H1 (cell line): ENCODE results near the gene KIZ. TPM values are rescaled to one million over a fixed set of nuclear protein-coding genes. Genes with fewer than 3 reads are reported as not detected.

Source experiments
- CTCF ChIA-PET: fragments of 300-600 bp; sonication (Branson Sonifier 250); formaldehyde crosslinking; loops from one replicate; lab custom pipeline; 2021; ENCODE audit not compliant: partially characterized antibody; lab: Charles Lee
- POLR2A ChIA-PET: fragments of 300-600 bp; sonication (Branson Sonifier 250); formaldehyde crosslinking; loops from one replicate; lab custom pipeline; 2021; ENCODE audit warnings: inconsistent platforms; ENCODE audit not compliant: partially characterized antibody; lab: Charles Lee
- DNase-seq, 2 experiments: peaks; one replicate each; pipeline versions ENCODE4 v3.0.0 to v3.0.0-alpha.2; 2010 to 2022; ENCODE audit warnings: low spot score in 2 of 2, low read depth in 1 of 2, mixed read lengths in 1 of 2
- FAIRE-seq: peaks from 2 replicates; lab custom pipeline; 2011; peaks lifted over from hg19 to GRCh38; lab: Jason Lieb, UNC
- H2AFZ ChIP-seq: 2 replicates; pipeline ENCODE4 v1.8.1; 2012; ENCODE audit warnings: low read length, inconsistent platforms
- H2AK5ac ChIP-seq: 2 replicates; pipeline ENCODE4 v1.6.1; 2013; ENCODE audit warnings: low read depth, low read length
- H2BK120ac ChIP-seq: replicated peaks from 2 replicates; pipeline ENCODE3; 2013; ENCODE audit warnings: low read depth, low read length, inconsistent platforms
- H2BK12ac ChIP-seq: 2 replicates; pipeline ENCODE4 v1.6.1; 2013; ENCODE audit warnings: low read depth, low read length
- H2BK15ac ChIP-seq: 2 replicates; pipeline ENCODE4 v1.6.1; 2013; ENCODE audit warnings: low read length
- H2BK20ac ChIP-seq: 2 replicates; pipeline ENCODE4 v1.6.1; 2013; ENCODE audit warnings: low read length
- H2BK5ac ChIP-seq: 2 replicates; pipeline ENCODE4 v1.6.1; 2013; ENCODE audit warnings: low read depth, low read length
- H3K14ac ChIP-seq: 2 replicates; pipeline ENCODE4 v1.6.1; 2013; ENCODE audit warnings: inconsistent platforms; ENCODE audit not compliant: insufficient read length
- H3K18ac ChIP-seq: 2 replicates; pipeline ENCODE4 v1.6.1; 2013; ENCODE audit warnings: low read length; ENCODE audit errors: extremely low read depth
- H3K23ac ChIP-seq: 2 replicates; pipeline ENCODE4 v1.6.1; 2013; ENCODE audit warnings: inconsistent platforms; ENCODE audit not compliant: insufficient read length
- H3K23me2 ChIP-seq: 2 replicates; pipeline ENCODE4 v1.6.1; 2013; ENCODE audit warnings: low read depth, low read length
- H3K27ac ChIP-seq: 2 replicates; pipeline ENCODE4 v1.6.1; 2011; ENCODE audit warnings: low read depth, low read length, inconsistent platforms
- H3K27me3 ChIP-seq, 4 experiments: replicated peaks in 1 of 4; 1 replicate in 1 of 4; 2 replicates in 3 of 4; pipeline versions ENCODE4 v1.6.1 to v1.8.1; 2011 to 2013; ENCODE audit warnings: low read length in 3 of 4, mild to moderate bottlenecking in 3 of 4, inconsistent platforms in 2 of 4, mixed read lengths in 2 of 4, moderate library complexity in 1 of 4; ENCODE audit not compliant: control insufficient read depth in 3 of 4, insufficient read depth in 3 of 4; ENCODE audit errors: extremely low read depth in 1 of 4
- H3K36me3 ChIP-seq, 4 experiments: 2 replicates each; pipeline versions ENCODE4 v1.6.1 to v1.8.1; 2011 to 2013; ENCODE audit warnings: mild to moderate bottlenecking in 4 of 4, low read length in 3 of 4, moderate library complexity in 2 of 4, control low read depth in 1 of 4, inconsistent platforms in 1 of 4; ENCODE audit not compliant: insufficient read depth in 4 of 4, control insufficient read depth in 2 of 4
- H3K4ac ChIP-seq: replicated peaks from 2 replicates; pipeline ENCODE3; 2013; ENCODE audit warnings: low read length, low read depth, mixed read lengths, inconsistent platforms; ENCODE audit not compliant: insufficient read length
- H3K4me1 ChIP-seq, 4 experiments: replicated peaks in 1 of 4; 1 replicate in 1 of 4; 2 replicates in 3 of 4; pipeline versions ENCODE4 v1.6.1 to v1.8.1; 2011 to 2013; ENCODE audit warnings: low read length in 3 of 4, inconsistent platforms in 2 of 4, mixed read lengths in 1 of 4; ENCODE audit not compliant: insufficient read depth in 4 of 4, control insufficient read depth in 3 of 4
- H3K4me2 ChIP-seq, 2 experiments: 2 replicates each; pipeline versions ENCODE4 v1.6.1 to v1.8.1; 2011 to 2013; ENCODE audit warnings: low read depth in 2 of 2, low read length in 2 of 2, control low read depth in 1 of 2, inconsistent platforms in 1 of 2, mild to moderate bottlenecking in 1 of 2; ENCODE audit not compliant: insufficient read depth in 1 of 2
- H3K4me3 ChIP-seq, 4 experiments: fragments of 200-600, 300-600 bp in 1 of 4; sonication (generic), shearing (Covaris generic), sonication (Bioruptor Twin) in 1 of 4; 2 replicates each; pipeline versions ENCODE4 v1.5.1 to v1.8.1; 2011 to 2016; ENCODE audit warnings: low read length in 4 of 4, low read depth in 3 of 4, control low read depth in 2 of 4, inconsistent platforms in 2 of 4, mild to moderate bottlenecking in 2 of 4, mixed read lengths in 1 of 4, moderate library complexity in 1 of 4; ENCODE audit not compliant: insufficient read depth in 2 of 4; ENCODE audit errors: extremely low read depth in 1 of 4
- H3K56ac ChIP-seq: replicated peaks from 2 replicates; pipeline ENCODE3; 2013; ENCODE audit warnings: low read depth, mild to moderate bottlenecking, mixed read lengths, low read length, inconsistent platforms; ENCODE audit not compliant: insufficient read length
- H3K79me1 ChIP-seq: 2 replicates; pipeline ENCODE4 v1.6.1; 2013; ENCODE audit warnings: low read depth, low read length, control low read depth
- H3K79me2 ChIP-seq, 2 experiments: 2 replicates each; pipeline versions ENCODE4 v1.6.1 to v1.8.1; 2012 to 2013; ENCODE audit warnings: low read length in 2 of 2, mild to moderate bottlenecking in 2 of 2, inconsistent platforms in 1 of 2; ENCODE audit not compliant: insufficient read depth in 2 of 2, control insufficient read depth in 1 of 2
- H3K9ac ChIP-seq, 4 experiments: replicated peaks in 1 of 4; 1 replicate in 1 of 4; 2 replicates in 3 of 4; pipeline versions ENCODE4 v1.6.1 to v1.8.1; 2011 to 2013; ENCODE audit warnings: low read depth in 3 of 4, low read length in 3 of 4, control low read depth in 2 of 4, mild to moderate bottlenecking in 2 of 4, moderate library complexity in 2 of 4, inconsistent platforms in 1 of 4; ENCODE audit errors: extremely low read depth in 1 of 4
- H3K9me3 ChIP-seq, 2 experiments: 2 replicates each; pipeline versions ENCODE4 v1.6.1 to v1.8.1; 2012 to 2013; ENCODE audit warnings: mild to moderate bottlenecking in 2 of 2, moderate library complexity in 2 of 2, control low read depth in 1 of 2, inconsistent platforms in 1 of 2, low read depth in 1 of 2, low read length in 1 of 2, mixed read lengths in 1 of 2; ENCODE audit not compliant: insufficient read depth in 2 of 2
- H4K20me1 ChIP-seq, 2 experiments: replicated peaks in 1 of 2; 2 replicates each; pipeline versions ENCODE3 to v1.8.1; 2011 to 2013; ENCODE audit warnings: inconsistent platforms in 2 of 2, low read length in 2 of 2, mild to moderate bottlenecking in 1 of 2; ENCODE audit not compliant: insufficient read depth in 2 of 2, control insufficient read depth in 1 of 2
- H4K5ac ChIP-seq: 2 replicates; pipeline ENCODE4 v1.6.1; 2013; ENCODE audit warnings: low read length, low read depth, mixed read lengths, inconsistent platforms; ENCODE audit not compliant: insufficient read length
- H4K8ac ChIP-seq: 2 replicates; pipeline ENCODE4 v1.8.0; 2013; ENCODE audit warnings: mild to moderate bottlenecking, moderate library complexity, low read length, inconsistent platforms; ENCODE audit not compliant: insufficient read depth; ENCODE audit errors: extremely low read depth
- H4K91ac ChIP-seq: replicated peaks from 2 replicates; pipeline ENCODE3; 2013; ENCODE audit warnings: low read length, mixed read lengths, inconsistent platforms; ENCODE audit not compliant: insufficient read length
- ATF2 ChIP-seq: IDR thresholded peaks from 2 replicates; pipeline ENCODE4 v1.6.1; 2012; ENCODE audit warnings: low read length, inconsistent platforms
- ATF3 ChIP-seq: IDR thresholded peaks from 2 replicates; pipeline ENCODE4 v1.6.1; 2011; ENCODE audit warnings: low read depth, mild to moderate bottlenecking, low read length; ENCODE audit not compliant: insufficient read depth
- HDAC2 ChIP-seq, 2 experiments: fragments of 300-600 bp in 1 of 2; sonication (generic) in 1 of 2; IDR thresholded peaks; 2 replicates each; pipeline ENCODE4 v1.6.1; 2011 to 2012; ENCODE audit warnings: low read depth in 2 of 2, low read length in 2 of 2, mild to moderate bottlenecking in 2 of 2, moderate library complexity in 2 of 2, borderline replicate concordance in 1 of 2, inconsistent platforms in 1 of 2
- HDAC6 ChIP-seq: IDR thresholded peaks from one replicate; pipeline ENCODE4 v1.7.1; 2012; ENCODE audit warnings: low read depth, mild to moderate bottlenecking, inconsistent platforms, low read length, moderate library complexity
- KDM5A ChIP-seq: fragments of 200-600 bp; IDR thresholded peaks from 2 replicates; pipeline ENCODE4 v1.7.1; 2012; ENCODE audit warnings: mild to moderate bottlenecking, low read length, inconsistent platforms, mixed read lengths
- MAFK ChIP-seq: IDR thresholded peaks from 2 replicates; pipeline ENCODE4 v1.6.1; 2012; ENCODE audit warnings: low read depth, mild to moderate bottlenecking, improper control_type of control experiment, low read length
- MAX ChIP-seq: IDR thresholded peaks from 2 replicates; pipeline ENCODE4 v1.6.1; 2012; ENCODE audit warnings: inconsistent platforms
- RAD21 ChIP-seq, 2 experiments: IDR thresholded peaks in 1 of 2; conservative IDR thresholded peaks in 1 of 2; 2 replicates each; pipeline ENCODE4 v1.6.1; 2011; ENCODE audit warnings: low read depth in 2 of 2, low read length in 2 of 2, improper control_type of control experiment in 1 of 2, inconsistent platforms in 1 of 2, mild to moderate bottlenecking in 1 of 2, moderate library complexity in 1 of 2
- SP1 ChIP-seq: IDR thresholded peaks from 2 replicates; pipeline ENCODE4 v1.6.1; 2011; ENCODE audit warnings: low read depth, low read length
- TBP ChIP-seq: IDR thresholded peaks from 2 replicates; pipeline ENCODE4 v1.6.1; 2011; ENCODE audit warnings: low read depth, low read length, improper control_type of control experiment
- ZNF274 ChIP-seq: IDR thresholded peaks from 2 replicates; pipeline ENCODE4 v1.7.0; 2012; ENCODE audit warnings: low read length, borderline replicate concordance; ENCODE audit errors: extremely low read depth
- WGBS, 2 experiments: shearing (Covaris generic) in 1 of 2; methylation state at CpG; one replicate each; pipeline versions ENCODE4 v1.1.6 to v1.1.7; 2013 to 2015; ENCODE audit warnings: low lambda C conversion rate in 2 of 2, mixed read lengths in 2 of 2, inconsistent platforms in 1 of 2, low coverage in 1 of 2, missing lambda C conversion rate in 1 of 2; ENCODE audit not compliant: insufficient replicate concordance in 2 of 2, insufficient coverage in 1 of 2, insufficient read length in 1 of 2; ENCODE audit errors: extremely low coverage in 1 of 2, missing lambda C conversion rate in 1 of 2; 5-methylcytosine and 5-hydroxymethylcytosine counted together
- polyA plus RNA-seq, 7 experiments: library from polyadenylated mRNA; depleted of rRNA in 3 of 7; stranded (reverse) in 5 of 7; unstranded in 2 of 7; fragments of >200 nt in 5 of 7; fragments of 200-250 nt in 2 of 7; gene quantifications; 1 replicate in 5 of 7; 2 replicates in 1 of 7; 4 replicates in 1 of 7; pipeline versions ENCODE4 v1.2.1 to v1.2.3, GENCODE V29; 2011 to 2013; ENCODE audit warnings: missing spikeins in 2 of 7, mixed read lengths in 2 of 7
- total RNA-seq: library from RNA; stranded (reverse); fragmentation: NEBNext Ultra II Directional; extraction: Animal tissue kit (Norgen Biotek cat#: 25700); gene quantifications from 2 replicates; pipeline ENCODE4 v1.2.1, GENCODE V29; 2021

The KIZ gene
- total and polyA plus RNA-seq, 2 of the 8 experiments (the other 6 are each of a cell fraction or from before 2014, with no cell fraction given), result 13.0 to 51.7 TPM

GRCh38 chr20:21286775-21287174 is 160.9 kb downstream of the KIZ start:
- no peak overlapping the region for H3K4ac ChIP-seq
- H3K9ac ChIP-seq, result no peak overlapping the region
- no peaks in the 10 kb centered on the region for H3K27me3 ChIP-seq
- peaks cover 0 to 3% of the 10 kb centered on the region in 2 experiments; a peak in 1 of 4 replicates for H3K9me3 ChIP-seq
- H4K8ac ChIP-seq, result no peak overlapping the region
- no peak overlapping the region for H3K14ac ChIP-seq
- H3K56ac ChIP-seq, result no peak overlapping the region
- H3K79me2 ChIP-seq, result no peaks in the 10 kb centered on the region
- WGBS, 2 experiments, result 88% methylated on average over 4 of the region's 4 CpGs; no CpG with 5 or more reads in 1 of the 2 experiments
- H2BK15ac ChIP-seq, result no peak overlapping the region
- H3K36me3 ChIP-seq, result no peaks in the 10 kb centered on the region
- H2AFZ ChIP-seq, result no peak overlapping the region
- no peak overlapping the region for H2AK5ac ChIP-seq
- FAIRE-seq (no peak), DNase-seq (no peak)
- no peak overlapping the region for H3K4me2 ChIP-seq
- no peak overlapping the region for H2BK120ac ChIP-seq
- H3K4me1 ChIP-seq, result no peaks in the 10 kb centered on the region
- ChIA-PET CTCF (no interaction called here), POLR2A (interaction anchor here (1.3 kb wide), 1 partner anchor 17 kb away, joined by 4 read pairs; the partner anchor contains the start of gene XRN2)
- no peak overlapping the region for H3K18ac ChIP-seq
- H3K4me3 ChIP-seq, result no peak overlapping the region
- H2BK12ac ChIP-seq, result no peak overlapping the region
- no peaks in the 10 kb centered on the region for H3K23me2 ChIP-seq
- H2BK5ac ChIP-seq, result no peak overlapping the region
- no peak overlapping the region for H2BK20ac ChIP-seq
- H3K79me1 ChIP-seq, result no peaks in the 10 kb centered on the region
- H3K27ac ChIP-seq, result no peak overlapping the region
- no peak overlapping the region for H4K5ac ChIP-seq
- H3K23ac ChIP-seq, result no peak overlapping the region
- H4K91ac ChIP-seq, result no peak overlapping the region
- H4K20me1 ChIP-seq, result no peaks in the 10 kb centered on the region
- TF ChIP-seq ZNF274 (no peak), HDAC6 (no peak), MAFK (no peak), ATF3 (no peak), SP1 (no peak), HDAC2 (IDR thresholded peaks at IDR 0.05; ENCODE audit: borderline replicate concordance in 1 of 2, low read depth in 2 of 2, low read length in 2 of 2) (no peak), MAX (no peak), RAD21 (IDR thresholded peaks at IDR 0.05 in 1 of 2, conservative IDR thresholded peaks at IDR 0.05 in 1 of 2; ENCODE audit: low read depth in 2 of 2, low read length in 2 of 2) (no peak), ATF2 (no peak), KDM5A (no peak), TBP (no peak)
